Measurements from ENCODE around the gene RUNX1.
A peak's percentile ranks its signal among the peaks of the same experiment; 100 is the strongest.

The RUNX1 gene

DNA sequence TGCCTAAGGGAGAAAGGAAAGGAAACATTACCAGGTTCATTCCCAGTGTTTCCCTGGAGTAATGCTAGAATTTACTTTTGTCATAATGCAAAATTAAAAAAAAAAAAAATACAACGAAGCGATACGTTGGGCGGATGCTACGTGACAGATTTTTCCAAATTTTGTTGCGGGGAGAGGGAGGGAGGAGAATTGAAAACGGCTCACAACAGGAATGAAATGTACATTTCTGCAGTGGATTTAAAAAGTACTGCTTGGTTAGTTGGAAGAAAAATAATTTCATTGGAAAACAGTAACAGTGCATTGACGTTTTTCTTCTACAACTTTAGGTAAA, 157.5 kb downstream of the RUNX1 start:
- DNase-seq = no peak

GRCh38 chr21:34890724-34891612, 158.1 kb downstream of the RUNX1 start:
- DNase-seq = no peak

- DNase-seq = no peak
These were observed 158.7 kb downstream of the RUNX1 start for GRCh38 chr21:34890470-34890723.

DNA sequence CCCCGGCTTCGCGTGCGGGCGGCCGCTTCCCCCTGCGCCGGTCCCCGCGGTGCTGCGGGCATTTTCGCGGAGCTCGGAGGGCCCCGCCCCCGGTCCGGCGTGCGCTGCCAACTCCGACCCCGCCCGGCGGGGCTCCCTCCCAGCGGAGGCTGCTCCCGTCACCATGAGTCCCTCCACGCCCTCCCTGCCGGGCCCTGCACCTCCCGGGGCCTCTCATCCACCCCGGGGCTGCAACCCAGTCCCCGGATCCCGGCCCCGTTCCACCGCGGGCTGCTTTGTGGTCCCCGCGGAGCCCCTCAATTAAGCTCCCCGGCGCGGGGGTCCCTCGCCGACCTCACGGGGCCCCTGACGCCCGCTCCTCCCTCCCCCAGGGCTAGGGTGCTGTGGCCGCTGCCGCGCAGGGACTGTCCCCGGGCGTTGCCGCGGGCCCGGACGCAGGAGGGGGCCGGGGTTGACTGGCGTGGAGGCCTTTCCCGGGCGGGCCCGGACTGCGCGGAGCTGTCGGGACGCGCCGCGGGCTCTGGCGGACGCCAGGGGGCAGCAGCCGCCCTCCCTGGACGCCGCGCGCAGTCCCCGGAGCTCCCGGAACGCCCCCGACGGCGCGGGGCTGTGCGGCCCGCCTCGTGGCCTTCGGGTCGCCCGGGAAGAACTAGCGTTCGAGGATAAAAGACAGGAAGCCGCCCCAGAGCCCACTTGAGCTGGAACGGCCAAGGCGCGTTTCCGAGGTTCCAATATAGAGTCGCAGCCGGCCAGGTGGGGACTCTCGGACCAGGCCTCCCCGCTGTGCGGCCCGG, 159.2 kb downstream of the RUNX1 start:
- DNase-seq = peak; percentile 49

- peak; percentile 37 for DNase-seq
These were observed 159.8 kb downstream of the RUNX1 start for GRCh38 chr21:34889320-34889675.

GRCh38 chr21:34888569-34889319, 160.4 kb downstream of the RUNX1 start:
- DNase-seq = peak; percentile 53

DNA sequence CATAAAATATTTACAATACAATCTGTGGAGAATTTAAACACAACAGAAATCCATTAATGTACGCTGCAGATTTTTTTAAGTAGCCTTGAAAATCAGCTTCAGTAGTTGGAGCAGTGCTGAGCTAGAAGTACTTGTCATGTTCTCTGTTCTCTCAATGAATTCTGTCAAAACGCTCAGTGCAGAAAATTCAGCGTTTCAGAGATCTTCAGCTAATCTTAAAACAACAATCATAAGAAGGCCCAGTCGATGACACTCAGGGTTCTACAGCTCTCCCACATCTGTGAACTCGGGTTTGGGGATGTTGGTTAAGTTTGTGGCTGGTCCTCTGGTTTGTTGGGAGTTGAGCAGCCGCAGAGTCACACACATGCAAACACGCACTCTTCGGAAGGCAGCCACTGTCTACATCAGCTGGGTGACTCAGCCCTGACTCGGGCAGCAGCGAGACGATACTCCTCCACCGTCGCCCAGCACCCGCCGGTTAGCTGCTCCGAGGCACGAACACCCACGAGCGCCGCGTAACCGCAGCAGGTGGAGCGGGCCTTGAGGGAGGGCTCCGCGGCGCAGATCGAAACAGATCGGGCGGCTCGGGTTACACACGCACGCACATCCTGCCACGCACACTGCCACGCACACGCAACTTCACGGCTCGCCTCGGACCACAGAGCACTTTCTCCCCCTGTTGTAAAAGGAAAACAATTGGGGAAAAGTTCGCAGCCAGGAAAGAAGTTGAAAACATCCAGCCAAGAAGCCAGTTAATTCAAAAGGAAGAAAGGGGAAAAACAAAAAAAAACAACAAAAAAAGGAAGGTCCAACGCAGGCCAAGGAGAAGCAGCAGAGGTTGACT, 161.2 kb downstream of the RUNX1 start:
- DNase-seq = peak; percentile 44

DNA sequence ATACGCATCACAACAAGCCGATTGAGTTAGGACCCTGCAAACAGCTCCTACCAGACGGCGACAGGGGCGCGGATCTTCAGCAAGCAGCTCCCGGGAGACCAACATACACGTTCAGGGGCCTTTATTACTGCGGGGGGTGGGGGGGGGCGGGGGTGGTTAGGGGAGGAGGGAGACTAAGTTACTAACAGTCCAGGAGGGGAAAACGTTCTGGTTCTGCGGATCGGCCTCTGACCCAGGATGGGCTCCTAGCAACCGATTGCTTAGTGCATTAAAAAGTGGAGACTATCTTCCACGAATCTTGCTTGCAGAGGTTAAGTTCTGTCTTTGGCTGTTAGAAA, 162.0 kb downstream of the RUNX1 start:
- DNase-seq = no peak

DNA sequence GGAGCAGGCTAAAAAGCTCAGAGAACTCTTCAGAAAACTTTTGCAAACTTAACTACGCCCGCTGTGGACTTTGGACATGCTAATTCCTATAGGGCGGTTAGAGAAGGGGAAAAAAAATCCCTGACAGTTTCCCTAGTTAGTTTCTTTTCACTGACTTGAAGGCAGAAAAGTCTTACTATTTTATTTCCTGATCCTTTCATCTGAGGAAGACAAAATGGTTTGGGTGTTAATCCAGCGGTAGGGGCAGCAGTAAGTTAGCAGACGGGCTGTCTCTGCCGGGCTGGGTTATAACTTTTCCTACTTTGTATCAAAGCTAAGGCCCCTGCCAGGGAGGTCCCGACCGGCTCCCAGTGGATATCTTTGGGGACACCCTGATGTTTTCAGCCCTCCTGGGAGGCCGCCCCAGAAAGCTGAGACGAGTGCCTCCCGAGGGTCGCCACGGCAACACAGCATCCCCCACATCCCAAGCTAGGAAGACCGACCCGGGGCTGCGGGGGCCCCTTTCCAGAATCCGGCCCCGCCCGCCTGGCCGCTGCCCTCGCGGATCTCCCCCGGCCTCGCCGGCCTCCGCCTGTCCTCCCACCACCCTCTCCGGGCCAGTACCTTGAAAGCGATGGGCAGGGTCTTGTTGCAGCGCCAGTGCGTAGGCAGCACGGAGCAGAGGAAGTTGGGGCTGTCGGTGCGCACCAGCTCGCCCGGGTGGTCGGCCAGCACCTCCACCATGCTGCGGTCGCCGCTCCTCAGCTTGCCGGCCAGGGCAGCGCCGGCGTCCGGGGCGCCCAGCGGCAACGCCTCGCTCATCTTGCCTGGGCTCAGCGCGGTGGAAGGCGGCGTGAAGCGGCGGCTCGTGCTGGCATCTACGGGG, 162.6 kb downstream of the RUNX1 start:
- DNase-seq = no peak

DNA sequence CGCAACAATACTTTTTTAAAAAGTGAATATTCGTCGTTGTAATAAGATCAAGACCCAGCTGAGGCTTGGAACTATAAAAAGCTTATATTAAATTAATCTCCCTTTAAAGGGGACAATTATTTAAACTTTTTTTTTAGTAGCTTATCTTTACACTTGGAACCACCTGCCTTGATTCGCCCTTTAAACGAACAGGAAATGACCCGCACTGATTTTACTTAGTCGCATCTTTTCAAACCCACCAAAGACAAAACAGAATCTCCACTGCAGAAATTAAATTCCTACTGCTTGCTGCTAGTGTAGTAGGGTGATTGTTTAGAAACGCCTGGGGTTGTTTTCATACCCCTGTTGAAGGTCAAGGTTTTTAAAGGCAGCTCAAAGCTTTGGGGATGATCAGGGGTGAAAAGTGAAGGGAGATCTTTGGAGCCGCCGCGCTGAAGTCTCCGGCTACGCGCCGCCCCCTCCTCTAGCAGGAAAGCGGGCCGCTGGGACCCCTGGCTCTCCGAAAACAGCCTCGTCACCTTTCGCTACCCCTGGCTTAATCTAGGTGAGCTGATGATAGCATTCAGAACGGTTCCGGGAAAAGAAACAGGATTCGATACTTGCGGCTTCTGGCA, 163.4 kb downstream of the RUNX1 start:
- no peak for DNase-seq

DNA sequence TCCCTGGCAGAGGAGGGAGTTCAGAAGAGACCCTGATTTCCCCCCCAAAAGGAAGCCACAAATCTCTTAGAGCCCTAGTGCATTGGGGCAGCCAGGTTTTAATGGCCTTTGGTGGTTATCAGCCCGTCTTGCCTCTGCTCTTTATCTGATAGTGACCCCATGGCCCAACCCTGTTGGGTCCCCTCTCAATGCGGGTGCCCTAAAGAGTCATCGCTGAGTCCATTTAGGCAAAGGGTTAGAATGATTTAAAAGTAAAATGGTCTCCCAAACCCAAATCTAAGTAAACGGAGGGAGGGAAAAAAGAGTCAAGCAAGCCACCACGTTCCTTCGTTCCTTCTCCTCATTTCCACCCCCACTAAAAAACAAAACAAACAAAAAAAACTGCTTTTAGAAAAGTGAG, 164.0 kb downstream of the RUNX1 start:
- no peak for DNase-seq

- no peak for DNase-seq
These were observed 164.7 kb downstream of the RUNX1 start for GRCh38 chr21:34884346-34884929.

- DNase-seq = no peak
These were observed 165.4 kb downstream of the RUNX1 start for GRCh38 chr21:34883491-34884271.

- no peak for DNase-seq
These were observed 166.4 kb downstream of the RUNX1 start for GRCh38 chr21:34882719-34883131.

DNA sequence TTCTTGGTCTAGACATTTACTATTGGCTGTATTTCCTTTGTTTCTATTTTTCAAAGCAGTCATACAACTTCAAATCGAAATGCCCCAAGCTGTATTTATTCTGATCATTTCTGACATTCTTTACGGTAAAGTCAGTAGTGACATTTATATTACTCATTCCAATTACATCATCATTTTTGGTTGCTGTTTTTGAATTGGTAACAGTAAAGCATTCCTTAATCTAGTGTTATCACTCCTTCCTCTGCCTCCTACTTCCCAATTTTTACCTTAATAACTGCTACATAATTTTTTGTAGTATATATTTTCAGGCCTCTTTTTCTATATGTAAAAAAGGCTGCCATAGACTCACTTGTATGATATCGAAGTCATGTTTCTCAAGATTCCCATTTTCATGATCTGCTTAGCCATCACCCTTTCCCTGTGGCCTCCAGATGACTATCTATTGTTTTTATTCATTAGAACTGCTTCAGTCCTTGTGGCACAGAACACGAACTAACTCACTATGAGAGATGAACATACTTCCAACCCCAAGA, 167.2 kb downstream of the RUNX1 start:
- DNase-seq = no peak

GRCh38 chr21:34881421-34881820, 167.7 kb downstream of the RUNX1 start:
- no peak for DNase-seq

GRCh38 chr21:34880401-34880800, 168.7 kb downstream of the RUNX1 start:
- no peak for DNase-seq

- DNase-seq = no peak
These were observed 170.2 kb downstream of the RUNX1 start for GRCh38 chr21:34878940-34879339.

GRCh38 chr21:34878501-34878900, 170.6 kb downstream of the RUNX1 start:
- DNase-seq = no peak
